NCI-H1694 (cell line): ENCODE measurements around the gene STAM2.
"Not testable (repeated sequence)": the region's sequence is repeated elsewhere in the genome, so short reads cannot be mapped to it uniquely, and the experiment has no call there.

Source experiments
- DNase-seq: peaks from one replicate; lab custom pipeline; 2025; lab: John Stamatoyannopoulos, UW

Gene STAM2

DNA sequence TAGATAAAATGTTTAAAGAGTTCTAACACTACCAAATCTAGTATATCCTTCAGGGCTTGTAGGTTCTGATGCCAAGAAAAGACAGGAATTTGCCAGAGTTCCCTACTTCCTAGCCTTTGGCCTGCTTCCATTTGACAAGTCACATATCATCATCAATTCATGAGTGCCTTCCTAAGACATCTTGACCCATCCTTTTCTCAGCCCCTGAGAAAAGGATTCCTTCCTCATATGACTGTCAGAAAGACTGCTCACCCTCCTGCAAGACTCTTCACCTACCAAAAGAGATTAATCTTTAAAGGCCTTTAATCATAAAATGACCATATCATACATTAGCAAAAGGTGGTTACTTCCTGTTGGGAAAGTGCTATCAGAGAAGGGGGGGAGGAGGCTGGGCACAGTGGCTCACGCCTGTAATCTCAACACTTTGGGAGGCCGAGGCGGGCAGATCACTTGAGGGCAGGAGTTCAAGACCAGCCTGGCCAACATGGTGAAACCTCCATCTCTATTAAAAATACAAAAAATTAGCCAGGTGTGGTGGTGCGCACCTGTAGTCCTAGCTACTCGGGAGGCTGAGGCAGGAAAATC, 3.3 kb downstream of the STAM2 start:
- DNase-seq = not testable (repeated sequence)

DNA sequence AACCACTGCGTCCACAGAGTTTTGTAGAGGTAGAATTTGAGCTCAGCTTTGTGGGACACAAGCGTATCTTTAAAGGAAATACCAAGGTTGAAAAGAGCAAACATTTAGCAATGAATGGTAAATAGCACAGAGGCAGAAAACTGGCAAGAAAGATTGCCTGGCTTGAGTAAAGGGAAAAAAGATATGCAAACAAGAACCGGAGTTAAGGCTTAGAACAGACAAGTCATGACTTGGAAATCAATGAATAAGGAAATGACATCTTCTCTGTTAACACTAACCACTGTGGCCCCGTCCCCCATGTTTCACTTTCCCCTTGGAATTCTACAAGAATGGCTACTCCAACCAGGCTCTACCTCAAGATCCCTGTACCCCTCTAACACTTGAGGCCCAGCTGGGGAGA, 3.8 kb downstream of the STAM2 start:
- no peak for DNase-seq

DNA sequence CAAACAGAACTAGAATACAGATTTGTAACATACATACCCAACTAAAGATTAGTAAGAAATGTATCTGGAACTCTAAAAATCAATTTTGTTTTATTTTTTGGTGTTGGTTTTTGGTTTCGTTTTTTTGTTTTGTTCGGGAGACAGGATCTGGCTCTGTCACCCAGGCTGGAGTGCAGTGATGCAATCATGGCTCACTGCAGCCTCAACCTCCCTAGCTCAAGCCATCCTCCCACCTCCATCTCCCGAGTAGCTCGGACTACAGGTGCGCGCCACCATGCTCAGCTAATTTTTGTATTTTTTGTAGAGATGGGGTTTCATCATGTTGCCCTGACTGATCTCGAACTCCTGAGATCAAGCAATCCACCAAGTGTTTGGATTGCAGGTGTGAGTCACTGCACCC, 6.4 kb downstream of the STAM2 start:
- DNase-seq = not testable (repeated sequence)

DNA sequence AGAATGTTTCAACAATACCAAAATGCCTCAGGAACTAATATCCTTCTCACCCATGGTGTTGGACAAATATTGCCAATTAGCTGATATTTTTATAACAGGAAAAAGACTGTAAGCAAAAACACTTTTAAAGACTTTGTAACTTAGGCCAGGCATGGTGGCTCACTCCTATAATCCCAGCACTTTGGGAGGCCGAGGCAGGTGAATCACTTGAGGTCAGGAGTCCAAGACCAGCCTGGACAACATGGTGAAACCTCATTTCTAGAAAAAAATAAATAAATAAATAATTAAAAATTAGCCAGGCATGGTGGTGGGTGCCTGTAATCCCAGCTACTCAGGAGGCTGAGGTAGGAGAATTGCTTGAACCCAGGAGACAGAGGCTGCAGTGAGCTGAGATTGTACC, 8.1 kb downstream of the STAM2 start:
- DNase-seq = not testable (repeated sequence)

DNA sequence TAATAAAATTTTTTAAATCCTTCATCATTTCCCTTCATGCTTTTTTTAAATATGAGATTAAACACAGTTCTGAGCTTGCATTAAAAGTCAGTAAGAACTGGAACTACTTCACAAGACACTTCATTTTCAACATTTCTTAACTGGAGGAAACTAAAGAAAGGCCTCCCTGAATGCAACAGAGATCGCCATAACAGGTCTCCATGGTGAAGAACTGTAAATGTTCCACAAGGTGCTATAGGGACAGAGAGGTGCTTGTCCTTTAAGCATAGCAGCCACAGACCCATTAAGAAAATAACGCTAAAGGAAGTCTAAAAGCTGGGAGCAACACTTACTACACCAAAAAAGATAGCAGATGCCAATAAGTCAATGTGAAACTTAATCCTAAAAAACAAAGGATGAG, 8.5 kb downstream of the STAM2 start:
- no peak for DNase-seq

DNA sequence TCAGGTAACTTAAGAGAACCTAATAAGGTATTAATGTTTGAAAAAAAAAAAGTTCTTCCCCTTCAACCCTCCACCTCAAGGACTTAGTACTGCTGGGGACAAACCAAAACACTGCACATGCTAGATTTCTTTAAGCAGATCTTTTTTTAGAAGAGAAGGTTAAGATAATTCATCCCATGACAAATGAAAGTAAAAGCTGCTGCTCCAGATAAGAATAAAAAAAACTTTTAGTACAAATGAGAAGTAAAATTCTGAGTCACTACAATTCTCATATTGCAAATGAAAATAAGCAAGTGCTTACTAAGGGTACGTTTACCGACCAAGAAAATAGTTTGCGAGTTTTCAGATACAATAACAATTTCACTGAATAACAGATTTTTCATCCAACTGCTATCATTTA, 8.9 kb downstream of the STAM2 start:
- DNase-seq = no peak

DNA sequence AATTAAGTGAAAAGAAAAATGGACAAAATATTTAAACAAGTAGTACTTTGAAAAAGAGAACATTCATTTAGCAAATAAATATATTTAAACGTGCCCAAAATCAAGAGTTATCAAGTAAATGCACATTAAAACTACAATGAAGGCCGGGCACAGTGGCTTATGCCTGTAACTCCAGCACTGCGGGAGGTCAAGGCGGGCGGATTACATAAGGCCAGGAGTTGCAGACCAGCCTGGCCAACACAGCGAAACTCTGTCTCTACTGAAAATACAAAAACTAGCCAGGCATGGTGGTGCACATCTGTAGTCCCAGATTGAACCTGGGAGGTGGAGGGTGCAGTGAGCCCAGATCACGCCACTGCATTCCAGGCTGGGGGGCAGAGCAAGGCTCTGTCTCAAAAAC, 9.8 kb downstream of the STAM2 start:
- DNase-seq = no peak

DNA sequence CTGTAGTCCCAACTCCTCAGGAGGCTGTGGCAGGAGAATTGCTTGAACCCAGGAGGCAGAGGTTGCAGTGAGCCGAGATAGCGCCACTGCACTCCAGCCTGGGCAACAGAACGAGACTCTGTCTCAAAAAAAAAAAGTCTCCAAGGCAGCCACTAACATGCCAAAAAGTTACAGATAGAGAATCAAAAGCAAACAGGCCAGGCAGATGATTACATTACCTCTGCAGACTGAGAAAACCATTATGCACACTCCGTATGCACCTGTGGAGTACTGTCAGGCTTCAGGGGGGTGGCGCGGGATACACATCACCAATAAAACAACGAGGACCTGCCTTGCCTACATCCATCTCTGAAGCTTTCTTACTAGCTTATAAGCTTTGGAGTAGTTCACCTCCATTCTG, 10.3 kb downstream of the STAM2 start:
- no peak for DNase-seq

DNA sequence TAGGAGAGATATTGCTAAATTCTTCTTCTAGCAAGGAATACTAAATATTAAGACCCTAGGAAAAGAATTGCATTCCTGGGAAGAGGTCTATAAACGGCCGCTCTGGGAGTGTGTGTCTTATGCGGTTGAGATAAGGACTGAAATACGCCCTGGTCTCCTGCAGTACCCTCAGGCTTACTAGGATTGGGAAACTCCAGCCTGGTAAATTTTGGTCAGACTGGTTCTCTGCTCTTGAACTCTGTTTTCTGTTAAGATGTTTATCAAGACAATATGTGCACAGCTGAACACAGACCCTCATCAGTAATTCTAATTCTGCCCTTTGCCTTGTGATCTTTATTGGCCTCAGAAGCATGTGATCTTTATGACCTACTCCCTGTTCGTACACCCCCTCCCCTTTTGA, 11.9 kb downstream of the STAM2 start:
- DNase-seq = not testable (repeated sequence)

DNA sequence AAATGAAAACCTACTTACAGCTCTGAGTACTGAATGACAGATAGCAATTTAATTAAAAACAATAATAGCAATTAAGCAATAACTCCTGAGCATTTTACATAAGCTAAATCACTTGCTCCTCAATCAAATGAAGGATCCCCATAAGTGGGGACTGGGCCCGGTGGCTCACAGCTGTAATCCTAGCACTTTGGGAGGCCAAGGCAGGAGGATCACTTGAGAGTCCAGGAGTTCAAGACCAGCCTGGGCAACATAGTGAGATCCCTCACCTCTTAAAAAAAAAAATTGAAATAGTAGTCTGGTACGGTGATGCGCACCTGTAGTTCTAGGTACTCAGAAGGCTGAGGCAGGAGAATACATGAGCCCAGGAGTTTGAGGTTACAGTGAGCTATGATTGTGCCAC, 13.4 kb downstream of the STAM2 start:
- no peak for DNase-seq

DNA sequence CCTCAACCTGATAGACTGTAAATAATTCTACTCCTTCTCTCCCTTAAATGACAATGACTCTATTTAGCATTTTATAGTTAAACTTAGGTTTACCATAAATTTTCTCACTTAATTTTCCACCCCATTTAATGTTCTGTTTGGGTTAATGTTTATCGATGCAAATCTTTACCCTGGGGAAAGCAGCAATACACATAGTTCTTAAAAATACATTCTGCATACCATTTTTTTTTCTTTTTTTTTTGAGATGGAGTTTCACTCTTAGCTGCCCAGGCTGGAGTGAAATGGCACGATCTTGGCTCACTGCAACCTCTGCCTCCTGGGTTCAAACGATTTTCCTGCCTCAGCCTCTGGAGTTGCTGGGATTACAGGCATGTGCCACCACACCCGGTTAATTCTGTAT, 14.0 kb downstream of the STAM2 start:
- no peak for DNase-seq

DNA sequence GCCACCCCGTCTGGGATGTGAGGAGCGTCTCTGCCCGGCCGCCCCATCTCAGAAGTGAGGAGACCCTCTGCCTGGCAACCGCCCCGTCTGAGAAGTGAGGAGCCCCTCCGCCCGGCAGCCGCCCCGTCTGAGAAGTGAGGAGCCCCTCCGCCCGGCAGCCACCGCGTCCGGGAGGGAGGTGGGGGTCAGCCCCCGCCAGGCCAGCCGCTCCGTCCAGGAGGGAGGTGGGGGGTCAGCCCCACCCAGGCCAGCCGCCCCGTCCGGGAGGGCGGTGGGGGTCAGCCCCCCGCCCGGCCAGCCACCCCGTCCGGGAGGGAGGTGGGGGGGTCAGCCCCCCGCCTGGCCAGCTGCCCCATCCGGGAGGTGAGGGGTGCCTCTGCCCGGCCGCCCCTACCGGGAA, 15.2 kb downstream of the STAM2 start:
- not testable (repeated sequence) for DNase-seq

DNA sequence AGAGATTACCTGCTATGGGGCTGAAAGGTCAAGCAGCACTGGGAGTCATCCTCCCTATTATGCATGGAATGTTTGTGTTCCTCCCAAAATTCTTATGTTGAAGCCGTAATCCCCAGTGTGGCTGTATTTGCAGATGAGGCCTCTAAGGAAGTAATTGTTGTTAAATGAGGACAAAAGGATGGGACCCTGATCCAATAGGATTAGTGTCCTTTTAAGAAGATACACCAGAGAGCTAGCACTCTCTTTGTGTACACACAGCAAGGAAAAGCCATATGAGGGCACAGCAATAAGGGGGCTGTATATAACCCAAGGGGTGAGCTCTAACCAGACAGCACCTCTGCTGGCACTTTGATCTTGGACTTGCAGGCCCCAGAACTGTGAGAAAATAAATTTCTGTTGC, 18.3 kb downstream of the STAM2 start:
- no peak for DNase-seq

DNA sequence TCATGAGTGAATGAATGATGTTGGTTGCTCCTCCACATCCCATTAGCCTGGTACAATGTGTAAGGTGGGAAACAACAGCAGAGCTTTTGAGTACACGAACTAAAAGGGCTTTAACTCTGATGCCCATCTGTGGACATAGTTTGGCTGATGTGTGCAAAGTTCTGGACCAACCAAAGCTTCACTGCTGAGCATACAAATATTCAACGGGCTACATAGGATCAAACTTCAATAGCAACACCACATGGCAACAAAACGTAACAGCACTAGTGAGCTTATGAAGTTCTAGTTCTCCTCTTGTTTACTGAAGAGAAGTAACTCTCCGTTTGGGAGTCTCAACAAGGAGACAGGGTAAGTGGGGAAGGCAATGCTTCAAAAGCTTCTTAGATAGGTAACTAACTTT, 20.4 kb downstream of the STAM2 start:
- no peak for DNase-seq

DNA sequence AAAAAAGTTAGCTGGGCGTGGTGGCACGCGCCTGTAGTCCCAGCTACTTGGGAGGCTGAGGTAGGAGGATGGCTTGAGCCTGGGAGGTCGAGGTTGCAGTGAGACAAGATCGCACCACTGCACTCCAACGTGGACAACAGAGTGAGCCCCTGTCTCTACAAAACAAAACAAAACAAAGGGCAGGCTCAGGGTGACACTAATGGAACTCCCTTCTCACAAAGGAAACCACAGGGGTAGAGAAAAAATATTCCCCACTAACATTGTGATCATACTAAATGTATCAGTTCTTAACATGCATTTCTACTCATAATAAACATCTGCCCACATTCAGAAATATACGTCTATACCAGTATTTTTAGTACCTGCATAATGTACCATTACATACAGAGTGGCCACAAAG, 21.1 kb downstream of the STAM2 start:
- no peak for DNase-seq

DNA sequence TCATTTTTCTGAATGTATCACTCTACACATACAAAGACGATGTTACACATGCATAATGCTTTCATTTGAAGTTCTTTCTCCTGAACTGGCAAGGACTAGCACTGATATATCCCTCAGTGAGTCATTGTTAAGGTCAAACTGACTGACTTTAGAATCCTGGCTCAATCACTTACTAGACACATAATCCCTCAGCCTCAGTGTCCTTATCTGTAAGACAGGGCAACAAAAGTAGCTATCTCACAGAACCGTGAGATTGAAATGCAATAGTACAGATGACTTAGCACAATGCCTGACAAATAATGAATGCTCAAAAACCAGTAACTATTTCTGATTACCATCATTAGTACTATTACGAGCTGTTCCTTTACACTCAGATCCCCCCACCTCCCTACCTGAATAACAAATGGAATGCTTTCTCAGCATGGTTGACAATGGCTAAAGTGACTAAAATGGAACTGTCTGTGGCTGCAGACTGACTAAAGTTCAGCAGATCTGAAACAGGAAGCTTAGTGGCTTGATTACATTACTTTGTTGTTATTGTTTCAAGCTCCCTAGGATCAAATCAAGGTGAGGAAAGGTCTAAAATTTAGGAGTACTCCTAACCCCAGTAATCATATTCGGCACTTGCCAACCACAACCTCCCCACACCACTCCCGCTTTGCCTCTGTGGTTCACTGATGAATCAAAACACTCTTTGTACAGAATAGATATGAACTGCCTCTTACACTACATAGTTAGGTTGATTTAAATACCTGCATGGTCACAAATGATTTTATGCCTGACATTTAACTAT, 40.9 kb downstream of the STAM2 start:
- no peak for DNase-seq

DNA sequence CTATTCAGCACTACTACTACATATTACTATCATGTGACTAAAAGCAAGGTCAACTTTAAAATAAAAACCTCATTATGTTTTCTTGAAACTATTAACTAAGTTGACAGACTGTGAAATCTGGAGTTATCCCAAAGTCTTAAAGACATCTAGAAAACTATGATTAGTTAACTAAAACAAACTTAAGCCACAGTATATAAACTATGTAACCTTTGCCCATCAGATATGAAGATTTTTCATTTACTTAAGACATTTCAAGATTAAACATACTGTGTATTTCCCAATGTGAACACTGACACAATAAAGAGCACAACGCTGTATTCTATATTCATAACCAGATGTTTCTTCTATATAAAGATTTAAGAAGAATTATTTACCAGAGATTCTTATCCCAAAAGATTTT, 43.3 kb downstream of the STAM2 start:
- no peak for DNase-seq

DNA sequence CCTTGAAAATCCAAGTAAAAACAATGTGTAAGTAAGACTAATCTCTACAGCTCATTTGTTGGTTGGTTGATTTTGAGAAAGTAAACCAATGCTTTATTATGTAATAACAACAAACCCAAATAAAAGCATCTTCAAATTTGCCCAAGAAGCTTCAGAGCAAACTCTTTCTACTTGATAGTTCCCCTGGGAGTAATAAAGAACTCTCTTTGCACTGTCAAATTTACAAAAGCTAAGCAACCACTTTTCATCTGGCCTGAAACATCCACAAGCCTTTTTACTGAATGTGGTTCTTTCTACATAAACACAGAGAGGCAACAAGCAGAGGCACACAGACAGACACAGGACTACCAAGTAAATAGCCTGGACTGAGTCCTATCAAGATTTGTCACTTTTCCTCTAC, 47.9 kb downstream of the STAM2 start:
- no peak for DNase-seq

DNA sequence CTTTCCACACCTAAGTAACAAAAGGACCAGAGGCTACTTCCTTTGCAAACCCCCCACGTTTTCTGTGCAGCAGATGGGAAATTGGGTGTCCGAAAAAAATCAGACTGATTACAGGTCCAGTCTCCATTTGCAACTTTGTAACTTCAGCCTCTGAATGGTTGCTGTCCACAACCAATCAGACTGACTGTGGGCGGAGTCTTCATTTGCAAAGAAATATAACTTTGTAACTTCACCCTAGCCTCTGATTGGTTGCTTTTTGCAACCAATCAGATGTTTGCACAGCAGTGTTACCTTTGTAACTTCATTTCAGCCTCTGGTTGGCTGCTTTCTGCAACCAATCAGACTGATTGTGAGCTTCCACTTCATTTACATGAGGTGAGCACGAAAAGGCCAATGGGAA, 48.9 kb downstream of the STAM2 start:
- DNase-seq = no peak

DNA sequence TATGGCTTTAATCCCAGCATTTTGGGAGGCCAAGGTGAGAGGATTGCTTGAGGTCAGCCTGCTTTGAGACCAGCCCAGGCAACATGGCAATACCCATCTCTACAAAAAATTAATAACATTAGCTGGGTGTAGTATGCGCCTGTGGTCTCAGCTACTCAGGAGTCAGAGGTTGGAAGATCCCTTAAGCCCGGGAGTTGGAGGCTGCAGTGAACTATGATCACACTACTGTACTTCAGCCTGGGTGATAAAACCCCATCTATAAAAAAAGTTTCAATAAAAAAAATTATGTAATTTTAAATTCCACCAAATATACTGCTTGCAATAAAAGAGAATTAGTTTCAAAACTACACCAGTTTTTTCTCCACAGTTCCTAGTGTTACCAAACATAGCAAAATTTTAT, 53.4 kb downstream of the STAM2 start:
- DNase-seq = no peak

DNA sequence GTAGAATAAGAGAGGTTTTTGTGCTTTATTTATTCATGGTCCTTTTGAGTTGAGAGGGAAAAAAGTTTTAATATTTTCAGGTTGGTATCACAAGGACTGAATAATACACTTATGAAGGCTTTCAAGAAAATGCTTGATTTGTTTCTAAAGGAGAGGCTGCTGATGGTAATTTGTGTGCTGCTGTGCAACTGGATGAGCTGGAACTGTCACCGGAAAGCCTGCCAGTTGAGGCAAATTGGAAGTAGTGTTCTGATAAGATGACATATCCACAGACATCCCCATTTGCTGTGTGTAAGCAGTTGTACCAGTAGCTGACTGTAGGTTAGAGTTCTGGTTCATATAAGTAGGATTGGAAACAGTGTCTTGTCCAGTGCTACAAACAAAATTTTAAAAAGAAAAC, 55.1 kb downstream of the STAM2 start:
- DNase-seq = no peak

DNA sequence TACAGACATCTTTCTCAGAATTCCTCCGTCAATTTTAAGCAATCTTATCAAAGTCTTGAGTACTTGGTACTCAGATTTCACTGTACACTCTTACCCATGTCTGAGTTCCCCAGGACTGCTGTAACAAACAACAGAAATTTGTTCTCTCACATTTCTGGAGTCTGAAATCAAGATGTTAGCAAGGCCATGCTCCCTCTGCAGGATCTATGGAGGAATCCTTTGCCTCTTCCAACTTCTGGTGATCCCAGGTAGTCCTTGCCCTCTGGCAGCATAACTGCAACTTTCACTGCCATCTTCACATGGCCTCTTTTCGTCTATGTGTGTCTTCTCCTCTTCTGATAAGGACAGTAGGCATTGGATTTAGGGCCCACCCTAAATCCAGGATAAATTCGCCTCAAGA, 59.6 kb downstream of the STAM2 start:
- no peak for DNase-seq

DNA sequence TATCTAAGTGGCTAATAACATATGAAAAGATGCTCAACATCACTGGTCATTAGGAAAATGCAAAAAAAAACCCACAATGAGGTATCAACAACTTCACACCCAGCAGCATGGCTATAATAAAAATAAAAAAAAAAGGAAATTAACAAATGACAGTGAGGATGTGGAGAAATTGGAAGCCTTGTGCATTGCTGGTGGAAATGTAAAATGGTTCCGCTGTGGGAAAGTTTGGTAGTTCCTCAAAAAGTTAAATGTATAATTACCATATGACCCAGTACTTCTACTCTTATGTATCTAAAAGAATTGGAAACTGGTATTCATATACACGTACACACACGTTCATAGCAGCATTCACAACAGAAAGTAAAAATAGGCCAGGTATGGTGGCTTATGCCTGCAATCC, 61.2 kb downstream of the STAM2 start:
- DNase-seq = no peak

DNA sequence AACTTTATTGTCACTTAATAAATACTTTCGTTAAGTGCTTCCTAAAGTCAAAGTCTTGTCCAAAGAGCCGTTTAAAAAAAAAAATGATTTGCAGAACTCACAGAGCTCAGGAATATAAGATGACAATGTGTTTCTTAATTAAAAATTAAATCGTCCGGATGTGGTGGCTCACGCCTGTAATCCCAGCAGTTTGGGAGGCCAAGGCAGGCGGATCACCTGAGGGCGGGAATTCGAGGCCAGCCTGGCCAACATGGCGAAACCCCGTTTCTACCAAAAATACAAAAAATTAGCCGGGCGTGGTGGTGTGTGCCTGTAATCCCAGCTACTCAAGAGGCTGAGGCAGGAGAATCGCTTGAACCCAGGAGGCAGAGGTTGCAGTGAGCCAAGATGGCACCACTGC, 68.4 kb downstream of the STAM2 start:
- DNase-seq = not testable (repeated sequence)
